Astrocyte (in vitro differentiated cells and primary cell): ENCODE measurements around the gene SFT2D3. TPM values are rescaled to one million over a fixed set of nuclear protein-coding genes. Genes with fewer than 3 reads are reported as not detected.

Experiments used
- DNase-seq: peaks from one replicate; pipeline ENCODE4 v3.0.0-alpha.2; 2010; ENCODE audit warnings: low read depth
- FAIRE-seq: peaks from 2 replicates; lab custom pipeline; 2011; peaks lifted over from hg19 to GRCh38; lab: Jason Lieb, UNC
- H2AFZ ChIP-seq: 2 replicates; pipeline ENCODE4 v1.6.0; 2012; ENCODE audit warnings: low read depth, low read length, inconsistent platforms
- H3K27ac ChIP-seq: 2 replicates; pipeline ENCODE4 v1.5.1; 2011; ENCODE audit warnings: low read depth, low read length, inconsistent platforms
- H3K27me3 ChIP-seq: 2 replicates; pipeline ENCODE4 v1.6.0; 2011; ENCODE audit warnings: low read length, inconsistent platforms; ENCODE audit not compliant: insufficient read depth
- H3K36me3 ChIP-seq: 2 replicates; pipeline ENCODE4 v1.5.1; 2011; ENCODE audit warnings: low read length, inconsistent platforms; ENCODE audit not compliant: insufficient read depth
- H3K4me1 ChIP-seq: 2 replicates; pipeline ENCODE4 v1.5.1; 2011; ENCODE audit warnings: low read length, inconsistent platforms; ENCODE audit not compliant: insufficient read depth
- H3K4me2 ChIP-seq: 2 replicates; pipeline ENCODE4 v1.6.0; 2012; ENCODE audit warnings: low read length, inconsistent platforms
- H3K4me3 ChIP-seq: 2 replicates; pipeline ENCODE4 v1.5.1; 2011; ENCODE audit warnings: low read depth, mild to moderate bottlenecking, low read length, inconsistent platforms; ENCODE audit not compliant: insufficient read depth
- H3K79me2 ChIP-seq: 2 replicates; pipeline ENCODE4 v1.6.0; 2012; ENCODE audit warnings: mild to moderate bottlenecking, low read length, inconsistent platforms; ENCODE audit not compliant: insufficient read depth
- H3K9ac ChIP-seq: 2 replicates; pipeline ENCODE4 v1.6.0; 2012; ENCODE audit warnings: mild to moderate bottlenecking, low read length, inconsistent platforms
- H3K9me3 ChIP-seq: 2 replicates; pipeline ENCODE4 v1.5.1; 2012; ENCODE audit warnings: low read depth, mild to moderate bottlenecking, low read length, inconsistent platforms; ENCODE audit not compliant: insufficient read depth
- H4K20me1 ChIP-seq: 2 replicates; pipeline ENCODE4 v1.6.0; 2012; ENCODE audit warnings: low read length, inconsistent platforms; ENCODE audit not compliant: insufficient read depth
- H3K27ac Mint-ChIP-seq: one replicate; pipeline ENCODE4 v1.8.0; 2021; ENCODE audit warnings: mild to moderate bottlenecking, mixed read lengths; ENCODE audit not compliant: unreplicated experiment
- H3K27me3 Mint-ChIP-seq: one replicate; pipeline ENCODE4 v1.8.0; 2021; ENCODE audit warnings: low read depth, mixed read lengths; ENCODE audit not compliant: unreplicated experiment
- H3K36me3 Mint-ChIP-seq: one replicate; pipeline ENCODE4 v1.8.0; 2021; ENCODE audit warnings: low read depth, mixed read lengths; ENCODE audit not compliant: unreplicated experiment
- H3K4me1 Mint-ChIP-seq: one replicate; pipeline ENCODE4 v1.8.0; 2021; ENCODE audit warnings: low read depth, mixed read lengths; ENCODE audit not compliant: unreplicated experiment
- H3K4me3 Mint-ChIP-seq: one replicate; pipeline ENCODE4 v1.8.0; 2021; ENCODE audit warnings: mild to moderate bottlenecking, moderate library complexity, mixed read lengths; ENCODE audit not compliant: unreplicated experiment
- H3K9me3 Mint-ChIP-seq: one replicate; pipeline ENCODE4 v1.8.0; 2021; ENCODE audit warnings: mild to moderate bottlenecking, mixed read lengths; ENCODE audit not compliant: unreplicated experiment
- EZH2 ChIP-seq: IDR thresholded peaks from 2 replicates; pipeline ENCODE4 v1.6.1; 2012; ENCODE audit warnings: mild to moderate bottlenecking, low read length, inconsistent platforms; ENCODE audit not compliant: insufficient read depth
- total RNA-seq: library from RNA; stranded (reverse); gene quantifications from 2 replicates; pipeline ENCODE4 v1.2.1, GENCODE V29; 2021
- TF ChIP-seq, protein P1 (sequence below): IDR thresholded peaks from 2 replicates; pipeline ENCODE4 v1.5.1; 2011; ENCODE audit warnings: low read depth, mild to moderate bottlenecking, inconsistent platforms, low read length, moderate library complexity; ENCODE audit not compliant: insufficient read depth

Gene SFT2D3
- total RNA-seq, 1 donor from 2014 or later: 2.9 TPM

DNA sequence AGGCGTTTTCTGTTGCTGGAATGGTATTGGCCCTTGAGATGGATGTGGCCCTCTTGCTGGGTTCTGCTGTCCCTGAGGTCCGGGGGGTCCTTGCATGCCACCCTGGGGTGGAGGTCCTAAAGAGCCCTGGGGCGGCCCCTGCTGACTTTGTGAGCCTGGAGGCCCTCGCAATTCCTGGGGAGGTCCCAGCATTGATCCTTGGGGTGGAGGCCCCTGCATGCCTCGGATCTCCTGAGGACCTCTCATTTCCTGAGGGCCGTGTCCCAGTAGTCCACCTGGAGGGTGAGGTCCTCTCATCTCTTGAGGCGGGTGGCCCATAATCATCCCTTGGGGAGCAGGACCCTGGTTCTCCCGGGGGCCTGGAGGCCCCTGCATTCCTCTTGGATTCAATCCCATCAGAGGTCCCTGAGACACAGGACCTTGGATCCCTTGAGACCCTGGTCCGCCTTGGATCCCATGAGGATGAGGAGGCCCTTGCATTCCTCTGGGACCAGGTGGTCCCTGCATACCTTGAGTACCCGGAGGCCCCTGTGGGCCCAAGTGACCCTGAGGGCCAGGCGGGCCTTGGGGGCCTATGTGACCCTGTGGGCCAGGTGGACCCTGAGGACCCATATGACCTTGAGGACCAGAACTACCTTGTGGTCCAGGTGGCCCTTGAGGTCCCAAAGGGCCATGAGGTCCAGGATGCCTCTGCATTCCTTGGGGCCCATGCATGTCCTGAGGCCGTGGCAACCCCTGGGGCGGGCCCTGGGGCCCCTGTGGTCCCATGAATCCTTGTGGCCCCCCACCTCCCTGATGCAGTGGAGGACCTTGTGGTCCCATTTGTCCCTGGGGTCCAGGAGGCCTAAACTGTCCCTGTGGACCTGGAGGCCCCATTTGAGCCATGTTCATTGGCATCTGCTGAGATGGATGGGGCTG is 18.3 kb downstream of the SFT2D3 start:
- TF ChIP-seq, protein P1, sequence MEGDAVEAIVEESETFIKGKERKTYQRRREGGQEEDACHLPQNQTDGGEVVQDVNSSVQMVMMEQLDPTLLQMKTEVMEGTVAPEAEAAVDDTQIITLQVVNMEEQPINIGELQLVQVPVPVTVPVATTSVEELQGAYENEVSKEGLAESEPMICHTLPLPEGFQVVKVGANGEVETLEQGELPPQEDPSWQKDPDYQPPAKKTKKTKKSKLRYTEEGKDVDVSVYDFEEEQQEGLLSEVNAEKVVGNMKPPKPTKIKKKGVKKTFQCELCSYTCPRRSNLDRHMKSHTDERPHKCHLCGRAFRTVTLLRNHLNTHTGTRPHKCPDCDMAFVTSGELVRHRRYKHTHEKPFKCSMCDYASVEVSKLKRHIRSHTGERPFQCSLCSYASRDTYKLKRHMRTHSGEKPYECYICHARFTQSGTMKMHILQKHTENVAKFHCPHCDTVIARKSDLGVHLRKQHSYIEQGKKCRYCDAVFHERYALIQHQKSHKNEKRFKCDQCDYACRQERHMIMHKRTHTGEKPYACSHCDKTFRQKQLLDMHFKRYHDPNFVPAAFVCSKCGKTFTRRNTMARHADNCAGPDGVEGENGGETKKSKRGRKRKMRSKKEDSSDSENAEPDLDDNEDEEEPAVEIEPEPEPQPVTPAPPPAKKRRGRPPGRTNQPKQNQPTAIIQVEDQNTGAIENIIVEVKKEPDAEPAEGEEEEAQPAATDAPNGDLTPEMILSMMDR: no peak
- no peak for TF ChIP-seq EZH2
- Histone ChIP-seq H3K27me3 (no peaks in the 10 kb centered on the region), H3K36me3 (peaks cover 28% of the 10 kb centered on the region), H3K9ac (no peak overlapping the region), H2AFZ (no peak overlapping the region), H3K4me1 (peaks cover 11% of the 10 kb centered on the region), H3K79me2 (peaks cover 3% of the 10 kb centered on the region), H3K27ac (no peak overlapping the region), H3K4me2 (no peak overlapping the region), H4K20me1 (peaks cover 8% of the 10 kb centered on the region), H3K9me3 (no peaks in the 10 kb centered on the region), H3K4me3 (no peak overlapping the region)
- Mint-ChIP-seq H3K27ac (peak overlapping the region; percentile 62), H3K9me3 (no peaks in the 10 kb centered on the region), H3K4me3 (no peak overlapping the region), H3K4me1 (peaks cover 21% of the 10 kb centered on the region), H3K36me3 (peaks cover 22% of the 10 kb centered on the region), H3K27me3 (no peaks in the 10 kb centered on the region)
- DNase-seq (no peak), FAIRE-seq (no peak)

DNA sequence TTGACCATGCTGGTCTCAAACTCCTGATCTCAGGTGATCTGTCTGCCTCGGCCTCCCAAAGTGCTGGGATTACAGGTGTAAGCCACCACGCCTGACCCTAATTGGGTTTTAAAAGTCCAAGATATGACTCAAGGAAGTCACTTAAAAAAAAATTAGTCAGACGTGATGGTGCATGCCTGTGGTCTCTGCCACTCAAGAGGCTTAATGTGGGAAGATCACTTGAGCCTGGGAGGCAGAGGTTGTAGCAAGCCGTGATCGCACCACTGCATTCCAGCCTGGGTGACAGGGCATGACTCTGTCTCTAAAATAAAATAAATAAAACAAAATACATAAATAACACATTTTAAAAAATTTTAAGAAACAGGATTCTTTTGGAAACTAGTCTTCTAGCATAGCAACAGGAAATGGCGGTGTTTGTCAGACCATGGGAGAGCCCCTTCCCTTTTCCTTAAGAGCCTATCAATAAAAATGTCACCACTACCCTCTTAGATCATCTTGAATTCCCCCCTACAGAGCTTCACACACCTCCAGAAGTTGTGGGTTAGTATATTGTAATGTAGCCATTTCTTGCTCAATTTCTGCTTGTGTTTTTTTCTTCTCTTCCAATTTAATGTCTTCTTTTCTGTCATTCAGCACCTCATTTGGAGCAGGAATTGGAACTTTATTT is 20.1 kb downstream of the SFT2D3 start:
- H3K27ac Mint-ChIP-seq: peak overlapping the region; percentile 99
- H3K4me3 ChIP-seq: no peak overlapping the region
- FAIRE-seq: no peak
- TF ChIP-seq, protein P1: no peak
- TF ChIP-seq EZH2: no peak
- no peaks in the 10 kb centered on the region for H3K9me3 ChIP-seq
- no peak overlapping the region for H3K9ac ChIP-seq
- peaks cover 6% of the 10 kb centered on the region for H4K20me1 ChIP-seq
- peak; percentile 61 for DNase-seq
- H3K27ac ChIP-seq: peak overlapping the region; percentile 70
- H3K27me3 ChIP-seq: no peaks in the 10 kb centered on the region
- no peaks in the 10 kb centered on the region for H3K27me3 Mint-ChIP-seq
- peaks cover 22% of the 10 kb centered on the region for H3K36me3 Mint-ChIP-seq
- H3K79me2 ChIP-seq: peaks cover 3% of the 10 kb centered on the region
- H3K4me3 Mint-ChIP-seq: no peak overlapping the region
- peaks cover 13% of the 10 kb centered on the region for H3K4me1 Mint-ChIP-seq
- peaks cover 31% of the 10 kb centered on the region for H3K36me3 ChIP-seq
- H3K9me3 Mint-ChIP-seq: no peaks in the 10 kb centered on the region
- no peak overlapping the region for H2AFZ ChIP-seq
- H3K4me2 ChIP-seq: peak overlapping the region; percentile 37
- peaks cover 11% of the 10 kb centered on the region for H3K4me1 ChIP-seq
